ENCODE results near the gene FBXO2.
"Not testable (repeated sequence)": the region's sequence is repeated elsewhere in the genome, so short reads cannot be mapped to it uniquely, and the experiment has no call there.

The FBXO2 gene

DNA sequence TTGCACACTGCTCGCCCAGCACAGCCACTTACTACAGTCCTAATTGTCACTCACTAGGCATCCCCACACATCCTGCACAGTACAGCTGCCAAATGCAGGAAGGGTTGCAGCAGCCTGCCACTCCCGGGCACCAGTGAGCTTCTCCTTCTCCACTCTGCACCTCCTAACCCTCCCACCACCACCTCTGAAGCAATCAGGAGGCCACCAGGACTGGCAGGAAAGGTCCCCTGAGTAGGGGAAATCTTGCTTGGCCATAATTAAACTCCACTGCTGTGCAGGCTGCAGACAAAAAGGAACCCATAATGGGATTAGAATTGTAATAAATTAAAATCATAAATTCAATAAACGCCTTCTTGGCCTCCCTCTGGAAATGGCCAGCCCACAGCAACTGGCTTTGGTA lies 31.8 kb downstream of the FBXO2 start:
- DNase-seq = no peak

DNA sequence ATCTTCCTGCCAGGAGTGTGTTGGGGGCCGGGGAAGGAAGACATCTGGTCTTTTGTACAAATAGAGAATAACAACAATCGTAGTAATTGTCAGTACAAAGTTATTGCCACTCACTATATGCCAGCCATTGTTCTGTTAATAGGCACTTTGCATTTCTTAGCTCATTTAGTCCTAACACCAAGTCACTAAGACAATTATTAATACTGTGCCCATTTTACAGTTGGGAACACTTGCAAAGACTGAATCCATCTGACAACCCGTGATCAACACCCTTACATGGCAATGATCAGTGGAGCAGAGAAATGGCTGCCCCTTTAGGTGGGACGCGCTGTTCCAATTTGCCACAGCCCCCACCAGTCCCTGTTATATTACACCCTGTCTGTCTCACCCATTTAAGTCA lies 33.3 kb downstream of the FBXO2 start:
- DNase-seq = no peak

DNA sequence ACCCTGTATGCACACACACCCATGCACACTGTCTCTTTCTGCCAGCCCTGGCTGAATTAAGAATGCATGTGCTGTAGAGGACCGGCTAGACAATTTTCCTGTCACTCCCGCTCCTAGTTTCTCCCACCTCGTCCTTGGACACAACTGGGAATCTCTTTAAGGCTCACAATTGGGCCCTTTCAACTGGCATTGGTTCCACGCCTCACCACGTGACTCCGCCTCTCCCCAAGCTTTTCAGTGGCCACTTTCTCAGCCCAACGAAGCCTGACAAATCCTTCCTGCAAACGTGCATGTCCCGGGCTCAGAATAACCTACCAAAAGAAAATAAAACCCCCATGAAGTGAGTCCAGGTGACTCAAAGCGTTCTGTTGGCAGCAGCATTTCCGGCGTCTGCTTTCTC lies 33.8 kb downstream of the FBXO2 start:
- DNase-seq = no peak

DNA sequence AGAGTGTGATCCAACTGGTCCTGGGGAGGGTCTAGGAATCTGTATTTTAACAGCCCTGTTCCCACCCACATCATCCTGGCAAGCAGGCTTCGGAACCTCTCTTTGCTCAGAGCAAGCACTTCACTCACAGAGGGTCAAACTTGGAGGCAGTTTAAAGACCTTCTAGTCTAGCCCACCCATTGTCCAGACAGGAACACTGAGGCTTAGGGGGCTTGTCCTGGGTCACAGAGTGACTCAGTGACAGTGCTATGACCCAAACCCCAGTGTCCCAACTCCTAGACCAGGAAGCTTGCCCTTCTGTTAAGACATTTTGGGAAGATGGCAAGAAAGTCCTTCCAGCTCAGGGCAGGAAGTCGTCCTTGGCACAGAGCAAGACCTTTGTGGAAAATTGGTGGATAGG lies 36.5 kb downstream of the FBXO2 start:
- no peak for DNase-seq

DNA sequence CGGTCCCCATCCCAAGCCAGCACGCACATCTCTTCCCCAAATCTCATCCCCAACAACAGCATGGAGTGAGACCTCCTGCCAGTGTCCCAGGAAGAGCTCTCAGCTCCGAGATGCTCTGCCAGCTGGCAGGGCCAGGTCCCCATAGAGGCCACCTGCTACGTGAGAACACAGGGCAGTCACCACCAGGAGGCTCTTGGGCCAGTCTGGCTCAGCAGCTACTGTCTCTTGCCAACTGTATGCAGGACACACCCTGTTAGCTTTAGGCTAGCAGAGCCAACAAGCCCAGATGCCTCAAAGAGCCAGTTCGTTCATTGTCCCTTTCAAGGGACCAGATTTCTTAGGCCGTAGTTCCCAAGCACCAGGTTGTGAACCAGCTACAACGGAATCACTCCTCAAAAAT lies 36.9 kb downstream of the FBXO2 start:
- DNase-seq = no peak

DNA sequence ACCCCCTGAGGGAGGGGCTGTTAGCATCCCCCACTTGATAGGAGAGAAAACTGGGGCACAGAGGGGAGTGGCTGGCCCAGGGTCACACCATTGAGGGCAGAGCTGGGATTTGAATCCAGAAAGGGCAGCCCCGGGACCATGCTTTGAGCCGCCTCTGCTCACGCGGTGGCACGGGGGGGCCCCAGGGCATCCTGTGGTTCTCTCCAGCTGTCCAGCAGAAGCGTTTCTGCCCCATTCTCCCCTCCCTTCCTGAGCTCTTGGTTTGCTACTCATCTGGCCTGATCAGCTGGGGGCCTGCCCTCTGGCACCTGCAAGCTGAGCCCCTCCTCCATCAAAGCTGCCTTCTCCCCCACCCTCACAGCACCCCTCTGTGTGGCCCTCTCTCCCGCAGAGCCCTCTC lies 37.5 kb downstream of the FBXO2 start:
- DNase-seq = no peak

DNA sequence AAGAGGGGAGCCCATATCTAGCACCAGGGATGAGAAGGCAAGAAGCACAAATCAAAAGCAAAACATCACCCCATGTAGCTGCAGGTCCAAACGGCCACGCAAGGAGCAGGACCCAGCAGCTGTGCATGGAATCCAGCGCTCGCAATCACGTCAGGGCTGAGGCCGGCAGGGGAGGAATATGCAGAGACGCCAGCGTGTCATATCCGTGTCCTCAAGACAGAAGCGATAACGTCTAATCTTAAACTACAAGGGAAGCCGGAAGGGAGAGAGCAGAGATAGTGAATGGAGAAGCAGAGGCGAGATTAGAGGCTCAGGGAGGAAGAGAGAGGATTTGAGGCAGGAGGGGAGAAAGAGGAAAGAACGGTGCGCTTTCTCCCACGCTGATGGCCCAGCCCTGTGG lies 39.1 kb downstream of the FBXO2 start:
- DNase-seq = no peak

DNA sequence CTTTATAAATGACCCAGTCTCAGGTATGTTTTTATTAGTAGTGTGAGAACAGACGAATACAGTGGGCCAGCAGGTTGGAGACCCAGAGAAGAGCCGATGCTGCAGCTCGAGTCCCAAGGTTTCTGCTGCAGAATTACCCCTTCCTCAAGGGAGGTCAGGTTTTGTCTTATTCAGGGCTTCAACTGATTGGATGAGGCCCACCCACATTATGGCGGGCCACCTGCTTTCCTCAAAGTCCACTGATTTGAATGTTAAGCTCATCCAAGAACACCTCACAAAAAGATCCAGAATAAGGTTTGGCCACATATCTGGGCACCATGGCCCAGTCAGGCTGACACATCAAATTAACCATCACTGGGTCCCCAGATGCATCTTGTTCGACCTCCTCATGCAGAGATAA lies 40.9 kb downstream of the FBXO2 start:
- no peak for DNase-seq

DNA sequence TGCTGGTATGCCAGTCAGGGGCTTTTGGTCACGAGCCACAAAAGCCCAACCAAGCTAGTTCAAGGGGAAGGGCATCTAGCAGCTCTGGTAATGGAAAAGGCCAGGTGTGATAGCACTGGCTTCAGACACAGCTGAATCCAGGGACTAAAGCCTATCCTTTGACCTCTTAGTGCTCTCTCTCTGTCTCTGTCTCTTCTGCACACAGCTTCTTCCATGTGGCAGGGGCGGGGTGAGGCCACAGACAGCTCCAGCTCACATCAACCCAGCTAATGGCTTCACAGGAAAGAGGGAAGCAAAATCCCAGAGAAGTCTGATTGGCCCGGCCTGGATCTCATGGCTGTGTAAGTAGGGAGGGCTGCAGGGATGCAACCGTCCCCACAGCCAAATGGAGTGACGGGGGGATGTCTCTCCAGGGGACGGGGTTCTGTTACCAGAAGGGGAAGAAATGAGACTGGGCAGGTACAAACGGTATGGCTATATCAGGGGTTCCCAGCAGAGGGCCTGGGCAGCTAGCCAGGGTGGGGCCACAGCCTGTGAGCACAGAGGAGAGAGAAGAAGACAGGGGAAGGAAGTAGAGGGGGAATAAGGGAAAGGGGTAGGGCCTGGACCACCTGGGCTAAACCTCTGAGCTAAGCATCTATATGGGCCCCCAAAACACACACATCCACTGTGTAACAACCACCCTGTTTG lies 42.4 kb downstream of the FBXO2 start:
- DNase-seq = no peak

DNA sequence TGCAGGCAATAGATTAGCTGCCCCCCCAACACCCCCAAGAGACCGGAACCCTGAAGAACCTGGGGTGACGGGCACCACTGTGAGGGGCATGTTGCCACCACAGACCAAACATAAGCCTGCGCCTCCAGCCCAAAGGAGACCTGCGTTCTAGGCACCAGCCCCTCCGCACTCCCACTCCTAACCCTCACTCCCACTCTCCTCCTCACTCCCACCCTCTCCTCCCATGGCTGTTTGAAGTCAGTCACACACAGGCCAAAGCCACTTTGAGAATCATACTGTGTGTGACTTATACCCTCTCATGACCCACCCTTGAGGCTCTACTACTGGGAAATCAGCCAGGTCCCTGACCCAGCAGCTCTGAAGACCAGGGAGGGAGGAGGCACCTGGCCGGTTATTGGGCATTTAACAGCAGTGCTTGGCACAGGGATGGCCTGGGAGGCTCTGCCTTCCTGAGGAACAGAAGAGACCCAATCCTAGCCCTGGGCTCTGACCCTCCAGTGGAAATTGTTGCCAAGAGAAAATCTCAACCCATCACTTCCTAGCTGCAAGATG lies 43.5 kb downstream of the FBXO2 start:
- DNase-seq = no peak

DNA sequence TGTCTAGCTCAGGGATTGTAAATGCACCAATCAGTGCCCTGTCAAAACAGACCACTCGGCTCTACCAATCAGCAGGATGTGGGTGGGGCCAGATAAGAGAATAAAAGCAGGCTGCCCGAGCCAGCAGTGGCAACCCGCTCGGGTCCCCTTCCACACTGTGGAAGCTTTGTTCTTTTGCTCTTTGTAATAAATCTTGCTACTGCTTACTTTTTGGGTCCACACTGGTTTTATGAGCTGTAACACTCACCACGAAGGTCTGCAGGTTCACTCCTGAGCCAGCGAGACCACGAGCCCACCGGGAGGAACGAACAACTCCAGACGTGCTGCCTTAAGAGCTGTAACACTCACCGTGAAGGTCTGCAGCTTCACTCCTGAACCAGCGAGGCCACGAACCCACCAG lies 44.9 kb downstream of the FBXO2 start:
- not testable (repeated sequence) for DNase-seq

DNA sequence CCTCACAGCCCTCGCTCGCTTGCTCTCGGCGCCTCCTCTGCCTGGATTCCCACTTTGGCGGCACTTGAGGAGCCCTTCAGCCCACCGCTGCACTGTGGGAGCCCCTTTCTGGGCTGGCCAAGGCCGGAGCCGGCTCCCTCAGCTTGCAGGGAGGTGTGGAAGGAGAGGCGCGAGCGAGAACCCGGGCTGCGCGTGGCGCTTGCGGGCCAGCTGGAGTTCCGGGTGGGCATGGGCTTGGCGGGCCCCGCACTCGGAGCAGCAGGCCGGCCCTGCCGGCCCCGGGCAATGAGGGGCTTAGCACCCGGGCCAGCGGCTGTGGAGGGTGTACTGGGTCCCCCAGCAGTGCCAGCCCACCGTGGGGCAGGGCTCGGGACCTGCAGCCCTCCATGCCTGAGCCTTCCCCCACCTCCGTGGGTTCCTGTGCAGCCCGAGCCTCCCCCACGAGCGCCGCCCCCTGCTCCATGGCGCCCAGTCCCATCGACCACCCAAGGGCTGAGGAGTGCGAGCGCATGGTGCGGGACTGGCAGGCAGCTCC lies 45.6 kb downstream of the FBXO2 start:
- not testable (repeated sequence) for DNase-seq

DNA sequence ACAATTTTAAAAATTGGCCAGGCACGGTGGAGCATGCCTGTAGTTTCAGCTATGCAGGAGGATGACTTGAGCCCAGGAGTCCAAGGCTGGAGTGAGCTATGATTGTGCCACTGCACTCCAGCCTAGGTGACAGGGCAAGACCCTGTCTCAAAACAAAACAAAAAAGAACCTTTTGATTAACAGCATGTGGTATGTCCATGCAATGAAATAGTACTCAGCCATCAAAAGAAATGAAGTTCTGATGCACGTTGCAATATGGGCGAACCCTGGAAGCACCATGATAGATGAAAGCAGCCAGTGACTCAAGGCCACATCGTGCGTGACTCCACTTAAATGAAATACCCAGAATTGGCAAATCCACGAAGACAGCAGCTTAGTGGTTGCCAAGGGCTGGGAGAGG lies 47.5 kb downstream of the FBXO2 start:
- DNase-seq = no peak

DNA sequence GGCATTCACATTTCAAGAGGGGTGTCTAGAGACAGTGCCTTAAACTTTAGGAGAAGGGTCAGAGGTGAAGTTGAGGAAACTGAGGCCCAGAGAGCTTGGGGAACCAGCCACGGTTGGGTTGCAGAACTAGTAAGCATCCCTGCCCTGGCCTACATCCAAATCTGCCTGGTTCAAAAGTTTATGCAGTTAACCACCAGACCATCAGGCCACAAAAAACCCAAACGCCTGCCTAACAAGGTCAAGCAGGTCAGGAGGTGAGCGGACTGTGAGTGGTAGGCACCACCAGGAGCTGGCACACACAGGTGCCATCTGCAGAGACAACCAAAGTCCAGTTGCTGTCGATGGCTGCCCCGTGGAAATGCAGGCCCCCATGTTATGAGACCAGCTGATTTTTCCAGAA lies 51.2 kb downstream of the FBXO2 start:
- DNase-seq = no peak

DNA sequence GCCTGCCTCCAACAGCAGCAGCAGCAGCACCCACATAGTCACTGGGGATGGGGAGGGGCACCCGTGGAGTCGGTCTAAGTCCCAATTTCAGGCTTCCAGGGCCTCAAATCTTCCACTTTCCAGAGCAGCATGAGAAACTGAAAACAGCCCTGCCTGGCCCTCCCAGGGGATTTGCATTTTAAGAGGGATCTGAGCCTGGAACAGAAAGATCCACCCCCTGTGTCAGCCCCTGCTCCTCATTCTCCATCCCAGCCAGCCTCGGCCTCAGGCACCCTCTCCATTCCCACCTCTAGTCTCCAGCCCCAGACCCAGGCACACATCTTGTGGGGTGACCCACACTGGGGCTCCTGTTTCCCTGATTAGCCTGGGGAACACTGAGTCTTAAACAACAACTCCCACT lies 51.8 kb downstream of the FBXO2 start:
- no peak for DNase-seq

DNA sequence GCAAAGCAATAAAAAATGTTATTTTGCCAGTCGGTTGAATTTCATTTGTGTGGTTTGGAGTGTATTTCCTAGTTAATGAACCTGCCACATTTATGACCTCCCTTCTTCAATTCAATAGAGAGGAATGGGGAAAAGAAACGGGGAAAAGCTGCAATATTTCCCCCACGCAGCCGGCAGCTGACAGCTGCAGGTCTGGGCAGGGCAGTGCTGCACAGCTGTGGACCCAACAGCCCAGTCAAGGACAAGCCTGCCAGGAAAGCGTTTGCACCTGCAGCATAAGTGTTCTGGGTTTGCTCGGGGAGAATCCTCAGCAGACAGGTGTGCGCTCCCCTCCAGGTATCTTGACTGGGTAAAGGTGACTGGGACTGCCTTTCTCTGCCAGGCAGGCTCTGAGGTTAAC lies 53.4 kb downstream of the FBXO2 start:
- DNase-seq = no peak

DNA sequence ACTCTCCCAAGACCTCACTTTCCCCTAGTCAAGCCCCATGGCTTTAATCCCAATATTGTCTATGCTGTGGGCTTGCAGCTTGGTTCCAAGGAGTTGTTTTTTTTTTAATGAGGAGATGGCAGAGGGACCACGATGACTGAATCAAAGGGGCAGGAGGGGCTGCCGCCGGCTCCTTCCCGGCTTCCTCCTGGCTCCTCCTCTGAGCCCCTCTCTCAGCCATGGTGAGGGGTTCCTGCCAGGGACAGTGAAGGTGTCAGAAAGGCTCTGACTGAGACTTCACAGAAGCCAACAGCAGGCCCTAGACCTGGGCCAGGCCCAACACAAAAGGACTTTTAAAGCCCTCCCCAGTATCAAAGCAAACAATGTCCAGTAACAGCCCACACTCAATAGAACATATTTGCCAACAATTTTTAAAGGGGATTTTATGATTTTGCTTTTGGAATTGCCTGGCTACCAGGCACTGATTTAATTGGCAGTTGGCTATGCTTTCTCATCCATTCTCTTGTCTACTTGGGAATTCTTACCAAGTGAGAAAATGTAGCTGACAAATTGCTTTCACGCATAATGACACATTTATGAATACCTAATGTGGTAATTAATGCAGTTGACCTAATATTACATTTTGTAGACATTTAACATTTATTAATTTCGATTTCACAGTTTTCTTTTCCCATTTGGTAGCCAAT lies 54.2 kb downstream of the FBXO2 start:
- DNase-seq = no peak

DNA sequence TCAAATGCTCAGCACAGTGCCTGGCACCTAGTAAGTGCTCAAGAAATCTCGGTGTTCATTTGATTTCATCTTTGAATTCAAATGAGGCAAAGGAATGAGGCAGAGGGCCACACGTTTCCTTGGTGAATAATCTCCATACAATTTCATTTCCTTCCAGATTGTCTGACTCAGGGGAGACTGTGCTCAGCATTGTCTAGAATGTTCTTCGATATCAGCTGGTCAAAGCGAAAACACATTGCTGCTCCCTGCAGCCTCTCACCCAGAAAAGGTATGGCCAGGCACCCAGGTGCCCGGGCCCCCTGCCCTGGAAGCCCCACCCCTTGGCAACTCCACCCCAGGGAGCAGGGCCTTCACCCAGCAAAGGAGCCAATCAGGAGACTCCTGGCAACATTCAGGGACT lies 55.8 kb downstream of the FBXO2 start:
- no peak for DNase-seq

Measured in activated CD4-positive, alpha-beta T cell treated with anti-CD3 and anti-CD28 coated beads for 4 hours (primary cell).